Measurements from ENCODE around the gene ASTN2.

The ASTN2 gene

GRCh38 chr9:117239428-117239827, 175.4 kb downstream of the ASTN2 start:
- DNase-seq, result no peak

GRCh38 chr9:117234103-117234502, 180.8 kb downstream of the ASTN2 start:
- DNase-seq, result no peak

- DNase-seq, result no peak
Measured at GRCh38 chr9:117233016-117233415, 181.8 kb downstream of the ASTN2 start.

DNA sequence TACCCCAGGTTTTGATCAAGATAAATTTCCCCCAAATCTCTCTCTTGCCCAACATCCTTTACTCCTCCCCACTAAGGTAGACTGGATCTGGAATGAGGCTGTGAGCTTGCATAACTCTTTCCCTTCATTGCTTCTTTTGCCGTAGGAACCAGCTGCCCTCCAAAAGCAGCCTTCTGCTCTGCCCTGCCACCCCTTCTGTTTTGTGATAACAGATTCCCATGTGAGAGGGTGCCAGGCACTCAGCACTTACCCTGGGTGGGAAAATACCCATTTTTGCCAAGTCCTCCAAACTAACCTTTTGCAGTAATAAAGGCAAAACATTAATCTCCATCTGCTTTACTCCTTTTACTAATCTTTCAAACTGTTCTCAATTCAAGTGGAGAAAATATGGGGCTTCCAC, 182.6 kb downstream of the ASTN2 start:
- DNase-seq, result no peak

DNA sequence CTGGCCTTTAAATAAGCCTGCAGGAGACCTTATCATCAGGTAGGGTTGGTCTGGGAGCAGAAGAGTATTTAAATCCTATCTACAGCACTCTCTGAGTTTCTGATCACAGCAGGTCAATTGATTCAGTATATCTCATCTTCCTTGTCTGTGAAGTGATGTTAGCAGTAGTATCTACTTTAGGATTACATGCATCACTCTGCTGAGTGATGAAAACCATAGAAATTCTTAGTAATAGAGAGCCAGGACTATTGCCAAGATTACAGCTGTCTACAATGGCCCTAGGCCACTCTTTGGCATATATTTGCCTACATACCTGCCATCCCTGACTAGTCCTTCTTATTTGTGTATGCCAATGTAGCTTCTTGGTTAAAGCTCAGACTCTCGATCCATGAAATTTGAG, 183.8 kb downstream of the ASTN2 start:
- no peak for DNase-seq

GRCh38 chr9:117224695-117225094, 190.2 kb downstream of the ASTN2 start:
- no peak for DNase-seq

- DNase-seq, result no peak
Measured at GRCh38 chr9:117218951-117219350, 195.9 kb downstream of the ASTN2 start.

- DNase-seq, result no peak
Measured at GRCh38 chr9:117214416-117214815, 200.4 kb downstream of the ASTN2 start.

DNA sequence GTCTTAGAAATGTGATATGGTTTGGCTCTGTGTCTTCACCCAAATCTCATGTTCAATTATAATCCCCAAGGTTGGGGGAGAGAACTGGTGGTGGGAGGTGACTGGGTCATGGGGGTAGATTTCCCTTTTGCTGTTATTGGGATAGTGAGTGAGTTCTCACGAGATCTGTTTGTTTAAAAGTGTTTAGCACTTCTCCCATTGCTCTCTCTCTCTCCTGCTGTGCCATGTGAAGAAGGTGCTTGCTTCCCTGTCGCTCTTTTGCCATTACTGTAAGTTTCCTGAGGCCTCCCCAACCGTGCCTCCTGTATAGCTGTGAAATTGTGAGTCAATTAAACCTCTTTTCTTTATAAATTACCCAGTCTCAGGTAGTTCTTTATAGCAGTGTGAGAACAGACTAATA, 203.6 kb downstream of the ASTN2 start:
- no peak for DNase-seq

DNA sequence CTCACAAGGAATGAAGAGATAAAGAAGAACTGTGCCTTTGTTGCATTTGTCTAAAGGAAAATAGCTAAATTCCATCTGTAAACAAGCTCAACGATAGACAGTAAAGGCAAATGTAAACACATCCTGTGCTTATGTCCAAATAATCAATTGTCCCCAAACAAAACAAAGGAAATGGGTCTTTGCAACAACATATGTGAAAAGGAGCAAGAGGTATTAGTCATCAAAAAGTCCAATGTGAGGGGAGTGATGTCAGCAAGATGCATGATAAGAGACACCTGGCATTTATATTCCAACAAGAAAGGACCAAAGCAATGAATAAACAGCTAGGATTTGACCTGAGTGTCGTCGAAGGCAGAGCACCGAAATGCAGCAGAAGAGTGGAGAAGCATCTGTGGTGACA, 209.1 kb downstream of the ASTN2 start:
- no peak for DNase-seq

DNA sequence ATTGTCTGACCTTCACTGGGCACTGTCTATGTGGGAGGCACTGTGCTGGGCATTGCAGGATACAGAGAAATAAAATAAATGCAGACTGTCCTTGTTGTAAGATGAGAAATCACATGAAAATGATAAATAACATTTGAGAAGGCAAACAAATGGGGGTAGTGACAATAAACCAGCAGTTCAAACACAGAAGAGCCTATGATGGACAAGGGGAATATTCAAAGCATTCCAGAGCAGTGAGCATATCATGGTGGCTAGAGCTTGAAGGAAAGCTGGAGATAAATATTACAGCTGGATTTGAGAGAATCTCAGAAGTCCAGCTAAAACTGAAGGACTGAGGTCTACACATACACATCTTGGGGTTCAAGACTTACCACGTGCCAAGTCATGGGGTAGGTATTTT, 209.9 kb downstream of the ASTN2 start:
- DNase-seq, result no peak

GRCh38 chr9:117191504-117192261, 223.2 kb downstream of the ASTN2 start:
- DNase-seq, result peak; percentile 18

- DNase-seq, result no peak
Measured at GRCh38 chr9:117189121-117189520, 225.7 kb downstream of the ASTN2 start.

DNA sequence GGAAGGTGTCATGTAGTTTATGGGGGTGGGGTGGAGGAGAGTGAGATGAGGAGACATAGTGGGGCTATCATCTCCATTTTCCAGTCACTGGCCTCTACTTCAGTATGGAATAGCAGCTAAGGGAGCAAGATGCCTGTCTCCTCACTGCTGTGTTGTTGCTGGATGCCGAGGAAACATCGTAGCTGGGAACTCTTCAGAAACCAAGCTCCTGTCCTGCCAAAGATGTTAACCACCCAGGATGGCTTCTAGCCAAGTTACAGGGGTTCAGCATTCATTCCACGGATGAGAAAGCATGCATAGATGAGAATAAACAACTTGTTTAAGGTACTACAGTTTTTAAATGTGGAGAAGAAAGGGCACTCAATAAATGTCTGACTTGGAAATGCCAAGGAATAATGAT, 226.5 kb downstream of the ASTN2 start:
- DNase-seq, result no peak

- DNase-seq, result no peak
Measured at GRCh38 chr9:117187498-117187897, 227.4 kb downstream of the ASTN2 start.

- no peak for DNase-seq
Measured at GRCh38 chr9:117184173-117184572, 230.7 kb downstream of the ASTN2 start.

- DNase-seq, result no peak
Measured at GRCh38 chr9:117182046-117182445, 232.8 kb downstream of the ASTN2 start.

GRCh38 chr9:117180896-117181445, 233.9 kb downstream of the ASTN2 start:
- no peak for DNase-seq

DNA sequence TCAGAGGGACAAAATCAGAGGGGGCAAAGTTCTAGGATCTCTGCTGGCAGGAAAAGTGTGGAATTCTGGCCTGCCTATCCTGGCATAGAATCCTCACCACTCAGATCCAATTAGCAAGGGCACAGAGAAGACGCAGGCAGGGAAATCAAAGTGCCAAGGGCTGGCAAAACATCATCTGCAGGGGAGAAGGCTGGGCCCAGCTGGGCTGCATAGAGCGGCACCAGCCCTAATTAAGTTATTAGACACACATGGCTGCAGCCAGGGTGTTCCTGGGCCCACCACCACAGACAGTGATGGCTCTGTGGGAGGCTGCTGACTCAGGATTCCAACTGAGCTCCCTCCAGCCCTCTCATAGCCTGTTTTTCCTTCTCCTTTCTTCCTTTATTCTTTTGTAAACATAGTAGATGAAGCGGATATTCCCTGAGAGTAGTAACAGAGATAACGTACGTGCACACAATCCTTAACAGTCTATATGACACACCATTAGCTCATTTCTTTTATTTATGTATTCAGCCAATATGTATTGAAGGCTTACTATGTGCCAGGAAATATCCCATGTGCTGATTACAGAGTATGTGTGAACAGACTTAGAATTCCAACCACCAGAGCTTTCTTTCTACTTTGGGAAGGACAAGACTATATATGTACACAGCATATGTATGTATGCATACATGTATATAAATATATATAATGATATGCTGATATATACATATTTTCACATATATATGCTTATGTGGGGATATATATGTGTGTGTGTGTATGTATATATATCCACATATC, 236.1 kb downstream of the ASTN2 start:
- peak; percentile 60 for DNase-seq

DNA sequence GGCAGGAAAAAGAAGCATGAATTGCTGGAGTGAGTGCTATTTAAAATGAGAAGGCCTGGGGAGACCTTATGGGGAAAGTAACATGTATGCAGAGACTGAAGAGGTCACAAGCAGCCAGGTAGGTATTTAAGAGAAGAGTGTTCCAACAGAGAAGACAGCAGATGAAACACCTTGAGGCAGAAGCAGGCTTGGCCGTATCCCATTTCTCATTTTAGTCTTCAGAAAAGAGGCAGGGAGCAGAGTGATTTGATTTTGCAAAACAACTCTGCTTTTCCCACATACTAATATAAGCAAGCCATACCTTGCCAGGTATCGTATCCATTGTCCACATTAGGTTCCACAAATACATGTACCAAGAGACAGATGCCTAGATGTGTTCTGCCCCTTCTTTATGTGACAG, 244.3 kb downstream of the ASTN2 start:
- DNase-seq, result no peak

GRCh38 chr9:117169089-117169621, 245.7 kb downstream of the ASTN2 start:
- DNase-seq, result no peak

DNA sequence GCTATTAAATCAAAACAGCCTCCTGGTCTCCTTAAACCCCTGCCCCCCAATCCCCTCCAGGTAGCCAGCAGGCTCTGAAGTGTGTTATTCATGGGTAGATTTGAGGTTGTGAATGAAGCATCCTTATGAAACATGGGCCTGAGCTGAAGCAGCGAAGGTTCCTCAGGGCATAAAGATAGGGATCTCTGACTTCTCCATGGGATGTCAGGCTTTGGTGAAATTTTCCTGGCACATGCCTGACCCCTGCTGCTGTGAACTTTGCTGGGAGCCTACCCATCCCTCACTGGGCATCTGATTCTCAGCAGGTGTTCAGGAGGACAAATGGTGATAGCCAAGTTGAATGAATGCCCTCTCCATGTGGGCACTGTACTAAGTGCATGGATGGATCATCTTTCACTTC, 250.3 kb downstream of the ASTN2 start:
- DNase-seq, result no peak

DNA sequence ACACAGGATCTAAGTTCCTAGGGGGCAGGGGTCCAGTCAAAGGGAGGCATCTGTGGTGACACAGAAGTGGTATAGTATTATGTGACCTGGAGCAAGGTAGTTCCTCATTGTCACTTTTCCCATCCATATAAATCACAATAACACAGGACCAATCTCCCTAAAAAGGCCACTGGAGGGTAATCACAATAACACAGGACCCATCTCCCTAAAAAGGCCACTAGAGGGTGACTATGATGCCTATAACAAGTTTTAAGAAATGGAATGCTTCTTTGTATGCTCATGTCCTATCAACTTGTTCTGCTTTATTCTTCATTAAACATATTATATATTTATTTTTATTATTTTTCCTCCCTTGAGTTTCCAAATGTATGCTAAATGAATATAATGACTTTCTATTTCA, 254.6 kb downstream of the ASTN2 start:
- peak; percentile 9 for DNase-seq
